Psoas muscle (tissue), 8 donors: ENCODE results near the gene DPEP1. TPM values are rescaled to one million over a fixed set of nuclear protein-coding genes. Genes with fewer than 3 reads are reported as not detected.

Experiments
- ATAC-seq, 4 donors: fragments of 200-7000 bp; cut with Tn5 transposase; one replicate each; pipeline ENCODE4 v1.9.1; 2020; ENCODE audit warnings: moderate library complexity in 3 of 4, mild to moderate bottlenecking in 2 of 4
- DNase-seq, 2 donors: peaks; one replicate each; pipeline ENCODE4 v3.0.0-alpha.2; 2020
- H3K27ac ChIP-seq: fragments of 200-600 bp; one replicate; pipeline ENCODE4 v1.8.0; 2022
- H3K27me3 ChIP-seq, 3 donors: fragments of 200-600 bp in 1 of 3; one replicate each; pipeline versions ENCODE4 v1.6.1 to v1.8.0; 2013 to 2022; ENCODE audit warnings: low read length in 2 of 3, mild to moderate bottlenecking in 2 of 3, moderate library complexity in 1 of 3; ENCODE audit not compliant: insufficient read depth in 3 of 3
- H3K36me3 ChIP-seq, 2 donors: fragments of 200-600 bp in 1 of 2; one replicate each; pipeline versions ENCODE4 v1.6.1 to v1.8.0; 2013 to 2022; ENCODE audit warnings: low read depth in 1 of 2, mild to moderate bottlenecking in 1 of 2, moderate library complexity in 1 of 2; ENCODE audit not compliant: insufficient read depth in 1 of 2
- H3K4me1 ChIP-seq: fragments of 200-600 bp; one replicate; pipeline ENCODE4 v1.8.0; 2022
- H3K4me3 ChIP-seq: fragments of 200-600 bp; one replicate; pipeline ENCODE4 v1.8.0; 2022; ENCODE audit warnings: mild to moderate bottlenecking
- H3K9me3 ChIP-seq: fragments of 200-600 bp; one replicate; pipeline ENCODE4 v1.8.0; 2022
- CTCF ChIP-seq: fragments of 200-600 bp; IDR thresholded peaks from one replicate; pipeline ENCODE4 v1.8.0; 2022; ENCODE audit warnings: antibody characterized with exemption
- WGBS, 3 donors: extraction: QIAGEN DNeasy Blood & Tissue Kit; methylation state at CpG; one replicate each; pipeline versions ENCODE4 v1.1.6 to v1.1.7; 2013; 5-methylcytosine and 5-hydroxymethylcytosine counted together
- intact Hi-C, 2 donors: fragments of 100-400 bp; cut with DNase I; formaldehyde crosslinking; loops; one replicate each; pipeline versions ENCODE4 v1.11.0 to v1.14.2; 2022
- polyA plus RNA-seq, 3 donors: library from polyadenylated mRNA; stranded (reverse); fragments of 200-250 nt; gene quantifications; one replicate each; pipeline ENCODE4 v1.2.3, GENCODE V29; 2013
- total RNA-seq, 4 donors: library from RNA; stranded (reverse); fragmentation: NEBNext Ultra II Directional in 2 of 4; extraction: Animal tissue kit (Norgen Biotek cat#: 25700) in 2 of 4; gene quantifications; one replicate each; pipeline versions ENCODE4 v1.2.1 to v1.2.4, GENCODE V29; 2021 to 2023
- donor health status: healthy with polysubstance abuse.
- donor health status: DM: no; HTN: no; CAD: no; lungs with moderate emphysema.
- donor health status: Bipolar disorder and iron deficiency.
- donor health status: healthy.
- donor health status: DM: yes; HTN: yes; CAD: no.
- donor health status: DM: no; HTN: no; CAD: no.
- donor health status: DM: no; HTN: no; CAD: no.
- donor health status: DM: yes; HTN: yes; CAD: no.

Gene DPEP1
- total and polyA plus RNA-seq, 7 donors = 0.04 to 0.16 TPM; not detected in 5

- no peak for ATAC-seq
- DNase-seq = peak in 1 of 2 donors; percentile 15
- no peaks in the 10 kb centered on the region for H3K9me3 ChIP-seq
- H3K27me3 ChIP-seq = peaks cover 0 to 50% (median 24%) of the 10 kb centered on the region in 3 donors
- intact Hi-C loops = loop anchor here in 1 of 2 donors (10.0 kb wide), 1 partner anchor 58 kb away; no protein-coding TSS in a partner anchor
- no peaks in the 10 kb centered on the region for H3K36me3 ChIP-seq
- no peak for TF ChIP-seq CTCF
- H3K4me1 ChIP-seq = no peaks in the 10 kb centered on the region
- H3K27ac ChIP-seq = no peak overlapping the region
- no peak overlapping the region for H3K4me3 ChIP-seq
- 78 to 82% (median 81%) methylated on average over 25 of the region's 25 CpGs for WGBS, 3 donors
Measured at GRCh38 chr16:89577055-89577759, 36.2 kb upstream of the DPEP1 start.

GRCh38 chr16:89579351-89579750, 34.1 kb upstream of the DPEP1 start:
- WGBS, 3 donors = 87 to 90% (median 88%) methylated on average over 15 of the region's 15 CpGs
- no peaks in the 10 kb centered on the region for H3K36me3 ChIP-seq
- H3K9me3 ChIP-seq = no peaks in the 10 kb centered on the region
- TF ChIP-seq CTCF = no peak
- no peak for DNase-seq
- H3K27me3 ChIP-seq = peaks cover 0 to 38% (median 21%) of the 10 kb centered on the region in 3 donors
- H3K27ac ChIP-seq = no peak overlapping the region
- no peaks in the 10 kb centered on the region for H3K4me1 ChIP-seq
- no peak overlapping the region for H3K4me3 ChIP-seq
- no peak for ATAC-seq
- intact Hi-C loops = loop anchor here in 1 of 2 donors (10.0 kb wide), 1 partner anchor 55 kb away; no protein-coding TSS in a partner anchor

DNA sequence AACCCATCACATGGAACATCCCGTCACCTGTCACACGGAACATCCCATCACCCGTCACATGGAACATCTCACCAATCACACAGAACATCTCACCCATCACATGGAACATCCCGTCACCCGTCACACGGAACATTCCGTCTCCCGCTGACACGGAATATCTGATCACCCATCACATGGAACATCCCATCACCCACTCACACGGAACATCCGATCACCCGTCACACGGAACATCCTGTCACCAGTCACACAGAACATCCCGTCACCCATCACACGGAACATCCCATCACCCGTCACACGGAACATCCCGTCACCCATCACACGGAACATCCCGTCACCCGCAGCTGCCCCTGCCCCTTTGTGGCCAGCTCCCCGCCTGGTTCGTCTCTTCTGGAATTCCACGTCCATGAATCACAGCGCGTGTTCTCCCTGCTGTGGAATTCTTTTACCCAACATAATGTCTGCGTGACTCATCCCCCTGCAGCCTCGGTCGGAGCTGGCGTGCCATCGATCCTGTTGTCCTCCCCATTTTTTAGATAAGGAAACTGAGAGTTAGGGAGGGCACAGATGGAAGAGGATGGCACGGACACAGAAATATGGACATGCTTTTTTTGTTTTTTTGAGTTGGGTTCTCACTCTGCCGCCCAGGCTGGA, 32.3 kb upstream of the DPEP1 start:
- H3K4me3 ChIP-seq = no peak overlapping the region
- no peaks in the 10 kb centered on the region for H3K4me1 ChIP-seq
- no peaks in the 10 kb centered on the region for H3K36me3 ChIP-seq
- H3K27me3 ChIP-seq = peaks cover 0 to 25% (median 10%) of the 10 kb centered on the region in 3 donors
- H3K9me3 ChIP-seq = no peaks in the 10 kb centered on the region
- ATAC-seq (no peak), DNase-seq (no peak)
- 83 to 89% (median 88%) methylated on average over 33 of the region's 33 CpGs for WGBS, 3 donors
- intact Hi-C loops = no loop called here
- no peak overlapping the region for H3K27ac ChIP-seq
- no peak for TF ChIP-seq CTCF

DNA sequence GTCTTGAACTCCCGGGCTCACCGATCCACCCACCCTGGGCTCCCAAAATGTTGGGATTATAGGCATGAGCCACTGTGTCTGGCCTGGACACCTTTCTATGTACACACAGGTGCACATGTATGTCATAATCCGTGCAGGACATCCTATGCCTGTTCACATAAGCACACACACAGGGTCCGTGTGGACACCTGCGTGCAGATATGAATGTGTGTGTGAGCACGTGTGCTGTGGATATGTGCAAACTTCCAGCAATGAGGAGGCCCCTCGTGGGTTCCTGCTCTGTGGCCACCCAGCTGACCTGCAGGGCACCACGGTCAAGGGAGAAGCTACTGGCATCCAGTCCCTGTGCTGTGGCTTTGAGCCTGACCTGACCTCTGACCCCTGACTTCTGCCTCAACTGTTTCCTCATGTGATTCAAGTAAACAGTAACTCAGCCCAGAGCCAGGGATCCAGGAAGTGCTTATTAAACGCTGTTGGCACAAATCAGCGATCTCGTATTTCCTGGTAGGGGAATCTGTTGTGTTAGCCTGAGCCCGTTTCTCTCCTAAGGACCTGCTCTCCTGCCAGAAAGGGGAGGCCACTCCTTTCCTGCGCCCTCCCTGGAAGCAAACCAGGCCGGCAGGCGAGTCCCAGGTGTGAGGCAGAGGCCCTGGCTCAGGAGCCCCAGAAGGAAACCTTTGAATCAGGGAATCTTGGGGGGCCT, 31.4 kb upstream of the DPEP1 start:
- no peak for TF ChIP-seq CTCF
- intact Hi-C loops = no loop called here
- 54 to 64% (median 57%) methylated on average over 15 of the region's 15 CpGs for WGBS, 3 donors
- H3K4me1 ChIP-seq = no peaks in the 10 kb centered on the region
- no peaks in the 10 kb centered on the region for H3K36me3 ChIP-seq
- no peak for ATAC-seq
- no peaks in the 10 kb centered on the region for H3K9me3 ChIP-seq
- H3K27me3 ChIP-seq = peaks cover 0 to 17% (median 8%) of the 10 kb centered on the region in 3 donors
- no peak for DNase-seq
- H3K4me3 ChIP-seq = no peak overlapping the region
- no peak overlapping the region for H3K27ac ChIP-seq
